NK-92 (cell line): ENCODE data around the gene ARVCF.

Experiments used
- DNase-seq: peaks from one replicate; lab custom pipeline; 2025; ENCODE audit not compliant: unreplicated experiment; lab: John Stamatoyannopoulos, UW

Gene ARVCF

DNA sequence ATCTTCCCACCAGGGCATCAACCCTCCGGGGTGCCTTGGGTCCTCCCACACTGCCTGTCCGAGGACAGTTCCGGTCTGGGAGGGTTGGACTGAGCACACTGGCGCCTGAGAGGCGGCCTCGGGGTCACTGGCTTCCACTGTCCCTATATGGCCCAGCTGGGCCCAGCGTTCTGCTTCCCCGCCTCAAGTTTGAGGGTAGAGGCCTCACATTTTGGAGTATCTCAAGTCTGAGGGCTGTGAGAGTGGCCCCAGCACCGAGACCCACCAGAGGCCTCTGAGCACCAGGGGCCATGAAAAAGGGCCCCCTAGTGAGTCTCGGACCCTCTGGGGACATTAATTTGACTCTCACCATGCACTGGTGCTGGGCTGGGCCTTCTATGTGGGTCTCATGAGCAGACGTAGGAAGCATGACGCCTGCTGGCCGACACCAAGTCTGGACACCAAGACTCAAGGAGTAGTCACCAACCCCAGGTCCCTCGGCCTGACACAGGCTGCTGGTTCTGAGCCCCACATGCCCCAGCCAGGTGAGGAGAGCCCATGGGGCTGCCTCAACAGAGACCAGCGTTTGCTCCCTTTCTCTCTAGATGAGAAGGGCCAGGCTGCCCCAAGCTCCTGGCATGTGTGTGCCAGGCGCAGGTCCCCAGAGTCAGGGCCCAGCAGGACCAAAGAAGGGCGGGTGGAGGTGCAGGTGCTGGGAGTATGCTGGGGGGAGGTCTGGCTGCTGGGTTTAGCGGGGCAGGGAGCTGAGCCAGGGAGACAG, 27.5 kb downstream of the ARVCF start:
- DNase-seq, result no peak

DNA sequence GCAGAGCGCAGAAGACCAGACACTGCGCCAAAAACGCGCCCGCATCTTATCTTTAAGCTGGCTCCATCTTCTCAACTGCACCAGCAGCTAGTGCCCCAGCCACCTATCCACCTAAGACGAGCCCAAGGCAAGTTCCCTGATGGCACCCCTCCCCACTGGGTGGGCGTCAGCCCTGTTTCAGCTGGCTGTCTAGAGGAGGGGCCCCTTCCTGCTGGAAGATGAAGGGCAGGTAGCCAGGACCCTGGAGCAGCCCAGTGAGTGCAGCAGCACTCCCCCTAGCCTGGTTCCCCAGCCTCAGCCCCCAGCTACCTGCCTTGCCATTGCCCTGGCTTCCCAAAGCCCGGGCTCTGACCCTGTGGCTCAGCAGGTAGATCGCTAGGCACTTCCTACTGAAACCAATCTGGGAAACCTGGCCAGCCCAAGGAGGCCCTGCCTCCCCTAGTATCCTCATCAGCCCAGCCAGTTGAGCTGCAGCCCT, 28.3 kb downstream of the ARVCF start:
- DNase-seq, result no peak

DNA sequence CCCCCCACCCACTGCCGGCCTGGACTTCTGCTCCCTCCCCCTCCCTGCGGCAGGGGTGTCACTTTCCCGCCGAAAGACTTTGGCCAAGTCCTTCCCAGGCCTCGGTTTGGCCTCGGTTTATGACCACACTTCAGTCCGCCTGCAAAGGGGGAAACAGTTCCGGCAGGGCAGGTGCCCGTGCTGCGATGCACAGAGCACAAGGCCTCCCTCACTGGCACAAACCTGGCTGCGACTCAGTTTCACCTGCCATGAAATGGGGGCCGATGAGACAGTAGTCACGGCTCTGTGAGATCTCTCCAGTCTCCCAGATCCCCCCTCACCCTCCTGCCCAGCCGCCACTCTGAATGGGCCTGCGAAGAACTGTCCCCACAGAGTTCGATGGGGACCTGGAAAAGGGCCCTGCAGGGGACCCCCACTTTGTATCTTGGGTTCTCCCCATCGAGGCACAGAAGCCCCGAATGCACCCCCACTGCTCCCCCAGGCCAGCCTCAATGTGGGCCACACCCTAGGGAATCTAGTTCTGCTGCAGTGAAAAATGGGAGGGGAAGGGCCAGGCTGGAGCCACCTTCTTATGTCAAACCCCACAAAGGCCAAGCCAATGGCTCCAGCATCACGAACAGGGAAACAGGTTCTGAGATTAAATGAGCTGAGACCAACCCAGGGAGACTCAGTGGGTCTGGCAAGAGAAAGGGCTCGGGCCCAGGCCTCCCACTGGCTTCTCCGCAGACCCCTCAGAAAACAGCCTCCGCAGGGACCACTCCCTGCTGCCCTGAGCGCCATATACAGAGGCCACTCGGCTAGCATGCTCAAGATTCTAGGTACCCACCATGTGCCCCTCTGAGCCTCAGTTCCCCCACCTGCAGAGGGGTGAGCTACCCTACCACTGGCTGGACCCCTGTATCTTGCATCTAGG, 29.0 kb downstream of the ARVCF start:
- DNase-seq, result no peak

DNA sequence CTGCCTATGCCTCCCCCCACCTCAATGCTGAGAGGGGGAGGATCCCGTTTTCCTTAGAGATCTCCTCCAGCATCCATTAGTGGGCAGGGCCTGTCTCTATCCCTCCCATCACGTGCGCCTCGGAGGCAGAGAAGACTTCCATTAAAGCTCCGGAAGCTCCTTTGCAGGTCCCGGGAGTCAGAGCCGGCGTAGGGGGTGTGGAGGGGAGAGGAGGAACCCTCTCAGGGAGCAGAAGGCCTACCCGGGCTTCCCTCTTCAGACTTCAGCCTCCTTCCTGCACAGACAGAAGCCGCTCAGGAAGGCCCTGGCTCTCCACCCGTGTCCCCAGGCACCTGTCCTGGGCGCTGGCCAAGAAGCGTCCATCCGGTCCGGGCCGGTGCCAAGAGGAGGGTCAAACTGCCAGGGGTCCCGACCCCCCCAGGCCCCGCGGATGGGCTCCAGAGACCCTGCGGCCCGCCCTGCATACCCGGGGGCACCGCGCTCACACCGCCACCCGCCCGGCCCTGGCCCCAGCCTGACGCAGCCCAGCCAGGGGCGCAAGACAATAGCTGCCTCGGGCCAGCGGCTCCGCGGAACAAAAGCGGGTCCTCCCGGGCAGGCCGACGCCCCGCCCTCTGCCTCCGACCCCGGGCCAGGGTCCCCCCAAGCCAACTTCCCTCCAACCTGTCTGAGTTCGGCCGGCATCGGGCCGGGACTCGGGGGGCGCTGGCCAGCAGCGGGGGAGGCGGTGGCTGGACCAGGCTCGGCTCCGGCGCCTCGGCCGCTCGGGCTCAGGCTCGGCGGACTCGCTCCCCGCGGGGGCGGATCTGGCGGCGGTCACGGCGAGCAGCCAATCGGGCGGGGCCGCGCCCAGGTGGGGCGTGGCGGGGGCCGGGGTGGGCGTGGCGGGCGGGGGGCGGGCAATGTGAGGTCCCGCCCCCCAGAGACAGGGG, 29.9 kb downstream of the ARVCF start:
- no peak for DNase-seq

DNA sequence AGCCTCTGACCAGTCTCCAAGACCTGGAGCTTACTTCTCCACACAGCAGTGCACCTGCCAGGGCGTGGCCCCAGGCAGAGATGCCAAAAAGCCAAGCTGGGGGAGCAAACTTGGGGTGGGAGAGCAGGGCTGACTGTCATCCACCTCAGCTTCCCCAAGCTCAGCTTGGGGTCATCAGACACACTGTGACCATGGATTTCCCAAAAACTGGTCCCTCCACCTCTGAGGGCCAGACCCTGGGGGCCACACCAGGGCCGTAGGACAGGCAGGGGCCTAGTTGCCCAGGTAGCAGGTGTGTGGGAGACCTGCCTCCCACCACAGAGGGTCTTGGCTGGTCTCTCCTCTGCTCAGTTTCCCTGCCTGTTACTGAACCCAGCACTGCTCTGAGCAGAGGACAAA, 30.6 kb downstream of the ARVCF start:
- DNase-seq, result no peak

DNA sequence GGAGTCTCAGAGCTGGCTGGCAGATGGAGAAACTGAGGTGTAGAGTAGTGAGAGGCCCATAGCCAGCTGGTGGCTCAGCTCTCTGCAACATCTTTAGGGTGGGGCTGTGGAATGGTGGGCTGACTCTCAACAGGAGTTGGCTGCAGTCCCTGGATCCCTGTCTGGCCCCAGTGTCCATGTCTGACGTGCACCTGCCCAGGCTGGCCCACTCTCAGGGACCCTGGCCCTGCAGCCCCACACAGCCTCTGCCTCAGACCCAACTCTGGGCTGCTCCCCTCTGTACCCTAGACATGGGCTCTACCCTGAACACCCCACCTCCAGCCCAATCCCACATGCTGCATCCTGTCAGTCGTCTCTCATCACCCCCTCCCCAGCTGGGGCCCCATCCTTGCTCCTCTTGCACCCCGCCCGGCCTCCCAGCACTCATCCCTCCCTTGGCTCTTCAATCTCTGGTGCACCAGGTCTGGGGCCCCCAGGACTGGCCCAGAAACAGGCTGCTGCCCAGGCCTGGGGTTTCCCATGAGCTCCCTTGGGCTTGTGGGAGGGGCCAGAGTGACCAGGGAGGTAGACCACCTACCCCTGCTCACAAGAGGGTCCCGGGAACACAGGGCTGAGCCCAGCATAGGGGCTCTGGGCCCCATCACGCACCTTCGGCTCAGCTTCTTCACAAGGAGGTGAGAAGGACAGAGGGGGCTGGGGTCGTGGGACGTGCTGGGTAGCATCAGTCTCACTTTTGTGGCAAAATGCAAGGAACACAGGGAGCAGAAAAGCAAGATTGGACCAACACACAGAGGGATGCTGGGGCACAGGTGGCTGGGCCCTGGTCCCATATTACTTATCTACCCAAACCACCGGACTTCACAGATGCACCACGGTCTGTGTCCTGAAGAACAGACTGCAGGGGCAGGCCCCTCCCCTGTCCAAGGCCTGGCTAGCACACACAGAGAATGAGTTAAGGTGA, 31.5 kb downstream of the ARVCF start:
- DNase-seq, result no peak

DNA sequence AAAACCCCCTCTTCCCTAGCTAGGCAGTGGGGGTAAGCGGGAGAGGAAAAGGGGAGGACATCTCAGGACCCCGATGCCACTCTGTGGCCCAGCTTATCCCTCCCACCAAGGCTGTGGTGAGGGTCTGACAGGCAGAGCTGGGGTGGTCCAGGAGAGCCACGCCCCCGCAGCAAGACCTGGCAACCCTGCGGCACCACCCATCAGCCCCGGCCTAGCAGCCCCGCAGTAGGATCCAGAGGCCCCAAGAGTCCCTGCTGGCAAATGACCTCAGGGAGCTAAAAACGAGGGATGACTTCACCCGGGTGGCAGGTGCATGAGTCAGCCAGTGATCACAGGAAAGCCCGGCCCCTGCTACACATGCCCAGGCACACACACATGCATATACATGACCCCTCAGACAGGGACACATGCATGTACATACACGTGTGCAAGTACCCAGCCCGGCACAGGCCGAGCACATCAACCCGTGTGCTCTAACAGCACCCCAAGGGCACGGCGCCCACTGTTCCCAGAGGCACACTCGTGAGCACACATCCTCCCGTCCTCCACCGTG, 32.3 kb downstream of the ARVCF start:
- DNase-seq, result no peak

DNA sequence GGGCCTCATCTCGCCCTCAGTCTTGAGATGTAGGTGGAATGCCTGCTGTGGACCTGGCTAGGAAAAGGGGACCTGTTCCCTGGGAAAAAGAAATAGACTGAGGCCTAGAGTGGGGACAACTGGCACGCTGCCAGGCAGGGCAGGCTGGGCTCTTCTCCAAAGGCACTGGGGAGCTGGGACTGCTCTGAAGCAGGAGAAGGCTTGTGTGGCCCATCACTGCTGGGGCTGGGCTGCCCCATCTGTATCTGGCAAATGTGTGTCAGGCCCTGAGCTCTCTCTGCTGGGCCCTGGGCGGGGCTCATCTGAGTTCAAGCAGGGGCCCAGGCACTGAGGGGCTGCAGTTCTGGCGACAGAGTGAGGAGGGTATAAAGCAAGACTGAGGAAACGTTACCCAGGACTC, 32.9 kb downstream of the ARVCF start:
- DNase-seq, result no peak

DNA sequence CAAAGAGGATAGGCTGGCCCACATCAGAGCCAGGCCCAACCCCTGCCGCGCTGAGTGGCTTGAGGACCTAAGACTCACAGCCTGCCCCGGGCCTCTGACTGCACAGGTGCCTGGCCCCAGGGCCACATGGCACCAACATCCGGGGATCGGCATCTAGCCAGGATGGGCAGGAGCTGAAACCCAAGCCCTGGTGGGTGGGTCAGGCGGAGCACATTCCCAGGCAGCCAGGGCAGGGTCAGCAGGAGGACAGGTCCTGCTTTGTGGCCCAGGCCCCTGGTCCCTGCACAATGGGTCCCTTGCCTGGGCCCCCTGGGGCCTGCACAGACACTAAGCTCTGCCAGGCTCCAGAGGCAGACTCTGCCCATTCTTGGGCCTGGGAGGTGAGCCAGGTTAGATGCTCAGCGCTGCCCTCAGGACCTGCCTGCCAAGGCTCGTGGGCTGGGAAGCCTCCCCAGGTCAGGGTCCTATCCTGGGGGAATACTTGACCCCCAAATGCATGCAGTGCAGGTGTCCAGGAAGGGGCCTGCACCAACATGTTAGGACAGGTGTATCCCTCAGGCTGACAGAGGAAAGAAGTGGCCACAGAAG, 33.5 kb downstream of the ARVCF start:
- no peak for DNase-seq

DNA sequence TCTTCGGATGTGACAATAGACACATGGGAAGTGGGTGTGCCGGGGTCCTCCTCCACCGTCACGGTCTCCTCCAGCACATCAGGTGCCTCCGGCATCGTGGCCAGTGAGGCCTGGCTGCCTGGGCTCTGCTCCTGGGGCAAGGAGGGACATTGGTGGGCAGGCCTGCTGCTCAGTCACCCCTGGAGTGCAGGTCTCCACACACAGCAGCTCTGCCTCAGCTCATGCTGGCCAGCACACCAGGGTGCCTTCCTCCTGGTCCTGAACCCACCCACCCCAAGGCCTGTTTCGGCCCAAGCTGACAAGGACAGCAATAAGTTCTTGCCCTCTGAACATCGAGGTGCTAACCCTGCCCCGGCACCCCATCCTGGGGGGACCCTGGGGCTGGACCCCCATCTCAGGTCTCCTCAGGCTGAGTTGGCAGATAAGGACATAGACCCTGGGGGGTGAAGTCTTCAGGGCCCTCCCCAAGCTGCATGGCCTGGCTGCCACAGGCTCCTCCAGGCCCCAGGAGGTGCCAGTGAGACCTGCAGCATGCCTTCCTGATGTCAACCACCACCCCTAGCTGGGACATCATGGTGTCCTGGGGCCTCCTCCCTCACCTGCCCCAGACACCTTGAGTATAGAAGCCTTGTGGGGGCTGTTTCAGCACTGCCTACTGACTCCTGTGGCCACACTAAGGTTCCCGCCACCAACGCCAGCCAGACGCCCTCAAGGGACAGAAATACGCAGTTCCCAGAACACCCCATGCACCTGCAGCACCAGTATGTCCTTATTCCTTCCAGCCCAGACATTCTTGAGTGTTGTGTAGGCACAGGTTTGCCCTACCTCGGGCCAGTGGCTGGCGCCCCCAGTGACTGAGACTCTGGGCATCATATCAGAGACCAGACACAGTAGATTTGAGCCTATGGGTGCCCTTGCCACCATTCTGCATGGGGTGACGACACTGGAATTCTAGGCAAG, 34.4 kb downstream of the ARVCF start:
- DNase-seq, result no peak

DNA sequence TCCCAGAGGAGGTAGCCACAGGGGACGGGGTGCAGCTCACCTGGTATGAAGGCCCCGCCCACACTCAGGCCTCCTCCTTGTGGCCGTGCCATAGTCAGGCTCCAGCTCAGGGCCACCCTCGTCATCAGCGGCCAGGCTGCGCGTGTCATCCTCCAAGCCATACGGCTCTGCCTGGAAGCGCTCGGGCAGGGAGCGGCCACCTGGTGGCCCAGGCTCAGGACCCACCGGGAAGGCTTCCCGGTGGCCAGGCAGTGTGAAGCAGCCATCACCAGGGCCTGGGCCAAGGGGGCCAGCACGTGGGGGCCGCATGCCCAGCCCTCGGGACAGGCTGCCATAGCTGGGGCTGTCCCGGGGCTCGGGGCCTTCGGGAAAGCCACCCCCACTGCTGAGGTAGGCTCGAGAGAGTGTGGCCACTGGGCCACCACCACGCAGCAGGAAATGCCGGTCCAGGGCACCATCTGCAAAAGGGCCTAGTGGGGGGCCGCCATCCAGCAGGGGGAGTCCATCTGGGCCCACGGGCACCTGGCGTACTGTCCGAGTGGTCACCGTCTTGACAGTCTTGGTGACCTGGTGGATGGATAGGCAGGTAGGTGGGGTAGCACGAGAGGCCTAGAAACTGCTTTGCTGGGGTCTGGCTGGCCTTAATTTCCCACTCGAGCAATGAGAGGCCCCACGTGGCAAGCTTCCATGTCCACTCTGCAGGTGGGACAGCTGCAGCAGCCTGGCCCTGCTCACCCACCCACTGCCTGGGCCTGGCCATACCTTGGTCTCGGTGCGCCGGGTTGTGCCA, 35.3 kb downstream of the ARVCF start:
- no peak for DNase-seq

DNA sequence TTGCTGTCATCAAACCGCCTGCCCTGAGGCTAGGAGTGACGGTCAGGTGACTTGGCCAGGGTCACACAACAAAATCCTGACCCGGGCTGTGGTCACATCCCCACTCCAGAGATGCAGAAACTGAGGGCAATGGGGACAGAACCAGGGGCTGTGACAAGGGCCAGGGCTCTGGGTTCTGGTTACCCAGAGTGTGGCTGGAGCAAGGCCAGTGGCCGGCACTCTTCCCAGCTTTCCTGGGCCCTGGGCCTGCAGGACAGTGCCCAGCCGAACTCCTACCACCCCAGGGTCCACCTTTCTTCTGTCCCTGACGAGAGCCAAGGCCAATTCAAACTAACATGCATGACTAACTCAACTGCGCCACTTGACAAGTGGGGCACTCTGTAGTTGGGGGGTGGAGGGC, 35.9 kb downstream of the ARVCF start:
- DNase-seq, result no peak

DNA sequence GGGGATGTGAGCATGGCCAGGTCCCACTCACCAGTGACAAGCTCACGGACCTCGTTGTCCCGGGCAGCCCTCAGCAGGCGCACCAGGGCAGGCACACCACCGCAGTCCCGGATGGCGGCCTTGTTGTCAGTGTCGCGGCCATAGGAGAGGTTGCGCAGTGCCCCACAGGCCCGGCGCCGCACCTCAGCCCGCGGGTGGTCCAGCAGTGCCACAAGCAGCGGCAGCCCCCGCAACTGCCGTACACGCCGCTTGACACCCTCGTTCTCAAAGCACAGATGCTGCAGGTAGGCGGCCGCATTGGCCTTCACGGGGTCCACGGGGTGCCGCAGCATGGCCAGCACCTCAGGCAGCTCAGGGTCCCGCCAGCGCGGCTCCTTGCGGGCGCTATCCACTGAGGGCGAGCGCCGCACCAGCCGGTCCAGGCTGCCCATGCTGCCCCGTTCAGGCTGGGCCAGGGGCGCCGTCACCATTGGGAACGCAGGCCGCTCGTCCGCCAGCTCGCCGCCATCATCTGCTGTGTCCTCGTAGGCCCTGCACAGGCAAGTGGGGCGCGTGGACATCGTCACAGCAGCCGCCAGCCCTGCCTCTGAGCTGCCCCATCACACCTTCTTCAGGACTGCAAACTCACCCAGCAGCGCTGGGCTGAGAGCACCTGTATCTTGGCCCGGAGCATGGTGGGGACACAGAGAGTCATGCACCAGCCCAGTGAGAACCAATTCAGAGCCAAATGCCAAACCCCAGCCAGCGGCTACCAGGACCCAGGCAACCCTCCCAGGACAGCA, 36.7 kb downstream of the ARVCF start:
- DNase-seq, result no peak

DNA sequence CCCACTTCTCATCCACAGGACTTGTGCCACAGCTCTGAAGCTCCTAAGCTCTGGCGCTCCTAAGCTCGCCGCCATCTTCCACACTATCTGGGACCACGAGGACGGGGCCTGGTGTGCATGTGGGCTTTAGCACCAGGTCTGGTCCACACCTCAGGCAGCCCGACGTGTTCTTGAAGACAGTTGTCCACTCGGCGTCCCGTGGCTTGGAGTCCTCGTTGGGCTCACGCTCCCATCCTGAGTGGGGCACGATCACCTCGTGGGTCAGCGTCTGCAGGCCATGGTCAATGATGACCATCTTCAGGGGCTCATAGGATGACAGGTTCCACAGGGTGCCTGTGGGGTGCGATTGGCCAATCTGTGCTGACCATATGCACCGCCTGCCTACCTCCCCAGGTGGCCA, 37.9 kb downstream of the ARVCF start:
- no peak for DNase-seq

DNA sequence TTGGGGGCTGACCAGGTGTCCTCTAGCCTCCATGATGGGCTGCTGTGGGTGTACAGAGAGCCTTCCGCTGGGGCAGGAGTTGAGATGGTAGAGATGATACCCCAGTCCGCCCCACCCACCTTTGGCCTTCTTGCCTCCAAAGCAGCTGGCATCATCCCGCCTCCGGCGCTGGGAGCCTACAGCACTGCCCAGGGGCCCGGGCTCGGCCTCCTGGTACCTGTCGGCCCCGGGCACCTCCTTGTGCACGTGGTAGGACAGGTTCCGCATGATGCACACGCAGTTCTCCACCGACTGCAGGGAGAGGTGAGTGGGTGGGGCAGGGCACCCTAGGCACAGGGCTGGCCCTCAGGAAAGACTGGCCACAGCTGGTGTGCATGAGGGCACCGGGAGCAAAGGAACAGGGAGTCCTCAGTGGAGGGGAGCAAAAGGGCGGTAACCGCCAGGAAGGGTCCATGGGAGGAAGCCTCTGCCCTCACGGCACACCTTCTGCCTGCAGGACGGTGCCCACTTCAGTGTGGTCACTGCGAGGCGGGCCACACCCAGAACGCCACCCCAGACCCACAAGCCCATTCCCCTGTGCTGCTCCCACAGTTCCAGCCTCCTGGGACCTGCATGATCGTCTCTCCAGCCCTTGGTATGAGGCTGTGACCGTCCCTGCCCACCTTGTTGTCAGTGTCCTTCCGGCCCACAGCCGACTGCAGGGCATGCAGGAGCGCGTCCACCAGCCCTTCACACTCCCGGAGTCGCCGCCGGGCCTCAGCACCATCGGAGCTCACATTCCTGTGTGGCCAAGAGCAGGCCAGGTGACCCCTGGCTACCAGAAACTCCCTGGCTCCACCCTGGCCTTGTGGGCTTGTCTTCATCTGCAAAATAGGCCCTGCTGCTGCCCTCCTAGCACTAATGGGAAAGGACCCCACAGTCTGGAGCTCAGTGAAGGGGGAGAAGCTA, 39.1 kb downstream of the ARVCF start:
- no peak for DNase-seq
